Muscle of leg (tissue), 11 donors: Measurements from ENCODE around the gene TRIP13. TPM values are rescaled to one million over a fixed set of nuclear protein-coding genes. Genes with fewer than 3 reads are reported as not detected.
"Not testable (repeated sequence)": the region's sequence is repeated elsewhere in the genome, so short reads cannot be mapped to it uniquely, and the experiment has no call there.

Source experiments
- DNase-seq: peaks from one replicate; pipeline ENCODE4 v3.0.0; 2013
- H3K27ac ChIP-seq: one replicate; pipeline ENCODE4 v1.5.1; 2013; ENCODE audit warnings: mild to moderate bottlenecking, low read length, control low read depth
- H3K27me3 ChIP-seq: one replicate; pipeline ENCODE4 v1.6.1; 2013; ENCODE audit warnings: low read length; ENCODE audit not compliant: control insufficient read depth, insufficient read depth
- H3K36me3 ChIP-seq: one replicate; pipeline ENCODE4 v1.6.1; 2013; ENCODE audit warnings: low read length; ENCODE audit not compliant: control insufficient read depth, insufficient read depth
- H3K4me1 ChIP-seq: one replicate; pipeline ENCODE4 v1.6.1; 2013; ENCODE audit warnings: low read length; ENCODE audit not compliant: control insufficient read depth, insufficient read depth
- H3K4me3 ChIP-seq: one replicate; pipeline ENCODE4 v1.5.1; 2013; ENCODE audit warnings: low read length, control low read depth
- H3K9me3 ChIP-seq: replicated peaks from 2 replicates; pipeline ENCODE4 v1.6.1; 2013; ENCODE audit warnings: low read depth, low read length; ENCODE audit not compliant: control insufficient read depth
- WGBS: methylation state at CpG from one replicate; pipeline ENCODE4 v1.1.5; 2013; ENCODE audit warnings: missing lambda C conversion rate; ENCODE audit not compliant: insufficient coverage; 5-methylcytosine and 5-hydroxymethylcytosine counted together
- polyA plus RNA-seq, 8 donors: library from polyadenylated mRNA; unstranded; fragments of 120-200 nt; gene quantifications; one replicate each; pipeline versions ENCODE4 v1.2.1 to v1.2.3, GENCODE V29; 2013; ENCODE audit warnings: inconsistent platforms in 1 of 8, low replicate concordance in 1 of 8; ENCODE audit not compliant: insufficient read length in 8 of 8, insufficient read depth in 1 of 8
- total RNA-seq: library from RNA; stranded (reverse); fragments of 120-200 nt; gene quantifications from one replicate; pipeline ENCODE4 v1.2.4, GENCODE V29; 2013

The TRIP13 gene
- total and polyA plus RNA-seq, 9 donors: 5.7 to 10.8 (median 8.1) TPM

DNA sequence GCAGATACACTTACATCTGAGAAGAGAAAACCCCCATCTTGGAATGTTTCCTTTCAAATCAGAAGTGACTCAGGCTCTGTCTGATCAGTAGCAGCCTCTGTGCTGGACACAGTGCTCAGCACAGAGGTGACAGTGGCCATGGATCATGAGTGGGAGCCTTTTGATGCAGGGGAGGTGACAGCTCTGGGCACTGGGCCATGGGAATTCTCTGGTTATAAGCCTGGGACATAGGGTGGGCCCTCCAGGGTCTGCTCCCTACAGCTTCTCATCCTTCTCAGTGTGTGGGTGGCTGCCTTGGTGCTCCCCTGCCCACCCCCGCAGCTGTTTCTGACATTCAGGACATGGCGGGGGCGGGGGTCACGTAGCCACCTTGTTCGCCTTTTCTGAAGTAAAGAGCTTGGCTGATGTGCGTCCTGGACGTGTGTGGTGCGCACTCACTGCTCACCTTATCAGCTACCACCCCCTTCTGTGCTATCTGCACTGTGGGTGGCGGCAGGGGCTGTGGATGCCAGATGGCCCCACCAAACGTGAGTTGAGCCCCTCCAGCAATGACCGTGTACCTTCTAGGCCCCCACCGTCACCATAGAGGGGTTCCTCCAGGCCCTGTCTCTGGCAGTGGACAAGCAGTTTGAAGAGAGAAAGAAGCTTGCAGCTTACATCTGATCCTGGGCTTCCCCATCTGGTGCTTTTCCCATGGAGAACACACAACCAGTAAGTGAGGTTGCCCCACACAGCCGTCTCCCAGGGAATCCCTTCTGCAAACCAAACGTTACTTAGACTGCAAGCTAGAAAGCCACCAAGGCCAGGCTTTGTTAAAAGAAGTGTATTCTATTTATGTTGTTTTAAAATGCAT lies 24.0 kb downstream of the TRIP13 start:
- Histone ChIP-seq H3K36me3 (peaks cover 30% of the 10 kb centered on the region), H3K9me3 (no peaks in the 10 kb centered on the region), H3K4me3 (no peak overlapping the region), H3K27me3 (no peaks in the 10 kb centered on the region), H3K27ac (no peak overlapping the region), H3K4me1 (no peaks in the 10 kb centered on the region)
- 96% methylated on average over 7 of the region's 14 CpGs for WGBS
- no peak for DNase-seq

DNA sequence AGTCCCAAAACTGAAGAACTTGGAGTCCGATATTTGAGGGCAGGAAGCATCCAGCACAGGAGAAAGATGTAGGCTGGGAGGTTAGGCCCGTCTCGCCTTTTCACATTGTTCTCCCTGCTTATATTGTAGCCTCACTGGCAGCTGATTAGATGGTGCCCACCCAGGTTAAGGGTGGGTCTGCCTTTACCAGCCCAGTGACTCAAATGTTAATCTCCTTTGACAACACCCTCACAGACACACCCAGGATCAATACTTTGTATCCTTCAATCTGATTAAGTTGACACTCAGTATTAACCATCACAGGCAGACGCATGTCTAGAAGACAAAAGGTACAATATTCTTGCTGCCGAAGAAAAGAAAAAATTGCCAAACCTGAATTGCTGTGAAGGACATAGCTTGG lies 26.0 kb downstream of the TRIP13 start:
- not testable (repeated sequence) for DNase-seq, H3K27me3 ChIP-seq, H3K9me3 ChIP-seq, H3K4me1 ChIP-seq, H3K27ac ChIP-seq, H3K4me3 ChIP-seq
- H3K36me3 ChIP-seq: peaks cover 27% of the 10 kb centered on the region
- WGBS: 93% methylated on average over 3 of the region's 5 CpGs

DNA sequence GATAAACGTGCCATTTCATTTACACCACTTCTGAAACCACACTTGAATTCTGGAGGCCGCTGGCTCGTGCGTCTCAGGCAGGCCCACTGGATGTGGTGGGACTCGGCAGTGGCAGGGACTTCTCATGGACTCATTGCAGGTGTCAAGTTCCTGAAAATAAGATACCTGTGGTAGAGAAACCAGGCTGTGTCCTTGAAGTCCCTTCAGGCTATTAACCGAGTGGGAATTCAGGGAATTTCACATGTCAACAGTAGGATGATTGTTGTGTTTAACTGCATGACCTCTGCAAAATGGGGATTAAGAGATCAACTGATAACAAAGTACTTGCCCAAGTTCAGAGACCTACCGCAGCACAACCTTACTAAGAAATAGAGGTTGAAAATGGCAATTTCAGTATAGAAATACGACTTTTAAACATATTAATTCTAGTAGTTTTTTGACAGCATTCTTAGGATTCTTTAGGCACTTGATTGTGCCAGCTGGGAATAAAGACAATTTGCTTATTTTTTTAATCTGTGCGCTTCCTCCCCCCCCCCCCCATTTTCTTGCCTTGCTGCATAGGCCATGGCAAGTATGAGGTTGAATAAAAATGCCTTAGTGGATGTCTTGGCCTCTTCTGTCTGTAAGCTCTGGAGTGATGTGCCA lies 26.8 kb downstream of the TRIP13 start:
- peaks cover 1% of the 10 kb centered on the region for H3K27me3 ChIP-seq
- no peaks in the 10 kb centered on the region for H3K9me3 ChIP-seq
- 69% methylated on average over 3 of the region's 9 CpGs for WGBS
- H3K36me3 ChIP-seq: peaks cover 24% of the 10 kb centered on the region
- no peak for DNase-seq
- no peak overlapping the region for H3K27ac ChIP-seq
- H3K4me1 ChIP-seq: no peaks in the 10 kb centered on the region
- no peak overlapping the region for H3K4me3 ChIP-seq

DNA sequence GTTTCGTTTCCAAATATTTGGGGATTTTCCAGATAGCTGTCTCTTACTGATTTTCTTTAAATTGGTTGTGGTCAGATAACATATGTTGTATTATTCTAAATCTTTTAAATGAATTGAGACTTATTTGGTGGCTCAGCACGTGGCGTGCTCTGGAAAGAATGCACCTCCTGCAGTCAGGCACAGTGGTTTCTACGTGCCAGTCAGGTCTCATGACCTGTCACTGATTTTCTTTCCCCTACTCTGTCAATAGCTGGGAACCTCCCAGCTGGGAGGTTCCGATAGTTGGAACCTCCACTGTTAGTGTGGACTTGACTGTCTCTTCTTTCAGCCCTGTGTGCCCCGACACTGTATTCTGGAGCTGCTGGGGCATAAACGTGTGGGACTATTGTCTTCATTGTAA lies 27.6 kb downstream of the TRIP13 start:
- WGBS: 87% methylated on average over 3 of the region's 7 CpGs

DNA sequence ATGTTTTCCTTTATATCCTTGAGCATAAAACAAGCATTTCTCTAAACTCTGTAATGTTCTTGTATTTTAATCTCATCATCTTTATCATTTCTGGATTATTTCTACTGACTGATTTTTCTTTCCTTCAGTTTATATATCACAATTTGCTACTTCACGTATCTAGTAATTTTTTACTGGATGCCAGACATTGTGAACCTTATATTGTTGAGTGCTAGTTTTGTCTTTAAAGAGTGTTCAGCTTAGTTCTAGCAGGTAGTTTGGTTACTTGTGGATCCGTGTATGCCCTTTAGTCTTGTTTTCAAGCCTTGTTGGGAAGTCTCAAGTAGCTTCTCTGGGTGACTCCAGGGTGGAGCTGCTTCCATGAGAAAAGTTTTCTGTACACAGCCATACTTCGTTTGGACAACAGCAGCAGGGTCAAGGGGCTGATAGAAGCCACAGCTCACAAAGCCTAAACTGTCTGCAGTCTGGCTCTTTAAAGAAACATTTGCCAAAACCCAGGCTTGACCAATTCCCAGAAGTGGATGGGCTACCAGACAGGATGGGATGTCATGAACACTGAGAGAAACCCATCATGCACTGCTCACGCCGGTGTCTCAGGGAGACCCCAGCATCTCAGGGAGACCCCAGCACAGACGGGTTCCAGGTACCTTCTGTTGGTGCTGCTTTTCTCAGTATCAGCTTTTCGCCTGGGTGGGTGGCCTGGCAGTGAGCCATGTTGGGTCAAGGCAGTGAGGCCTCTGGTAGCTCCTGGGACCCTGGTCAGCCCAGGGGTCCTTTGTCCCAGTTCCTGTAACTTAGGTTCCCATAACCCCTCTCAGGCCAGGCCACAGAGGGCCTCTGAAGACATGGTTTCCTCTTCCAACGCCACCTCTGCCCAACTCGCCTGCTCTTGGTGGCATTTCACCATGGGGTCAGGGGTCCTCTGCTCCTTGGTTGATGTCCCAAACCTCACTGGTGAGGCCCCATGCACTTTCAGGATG lies 29.1 kb downstream of the TRIP13 start:
- Histone ChIP-seq H3K4me1 (peaks cover 5% of the 10 kb centered on the region), H3K9me3 (no peaks in the 10 kb centered on the region), H3K27ac (no peak overlapping the region), H3K4me3 (no peak overlapping the region), H3K27me3 (peaks cover 10% of the 10 kb centered on the region), H3K36me3 (peaks cover 3% of the 10 kb centered on the region)
- DNase-seq: no peak
- 84% methylated on average over 8 of the region's 9 CpGs for WGBS

More for the DNA sequence above, 27.6 kb downstream of the TRIP13 start:
- no peaks in the 10 kb centered on the region for H3K4me1 ChIP-seq
- H3K4me3 ChIP-seq: no peak overlapping the region
- H3K36me3 ChIP-seq: peaks cover 16% of the 10 kb centered on the region
- H3K27me3 ChIP-seq: peaks cover 3% of the 10 kb centered on the region
- no peaks in the 10 kb centered on the region for H3K9me3 ChIP-seq
- DNase-seq: no peak
- no peak overlapping the region for H3K27ac ChIP-seq

DNA sequence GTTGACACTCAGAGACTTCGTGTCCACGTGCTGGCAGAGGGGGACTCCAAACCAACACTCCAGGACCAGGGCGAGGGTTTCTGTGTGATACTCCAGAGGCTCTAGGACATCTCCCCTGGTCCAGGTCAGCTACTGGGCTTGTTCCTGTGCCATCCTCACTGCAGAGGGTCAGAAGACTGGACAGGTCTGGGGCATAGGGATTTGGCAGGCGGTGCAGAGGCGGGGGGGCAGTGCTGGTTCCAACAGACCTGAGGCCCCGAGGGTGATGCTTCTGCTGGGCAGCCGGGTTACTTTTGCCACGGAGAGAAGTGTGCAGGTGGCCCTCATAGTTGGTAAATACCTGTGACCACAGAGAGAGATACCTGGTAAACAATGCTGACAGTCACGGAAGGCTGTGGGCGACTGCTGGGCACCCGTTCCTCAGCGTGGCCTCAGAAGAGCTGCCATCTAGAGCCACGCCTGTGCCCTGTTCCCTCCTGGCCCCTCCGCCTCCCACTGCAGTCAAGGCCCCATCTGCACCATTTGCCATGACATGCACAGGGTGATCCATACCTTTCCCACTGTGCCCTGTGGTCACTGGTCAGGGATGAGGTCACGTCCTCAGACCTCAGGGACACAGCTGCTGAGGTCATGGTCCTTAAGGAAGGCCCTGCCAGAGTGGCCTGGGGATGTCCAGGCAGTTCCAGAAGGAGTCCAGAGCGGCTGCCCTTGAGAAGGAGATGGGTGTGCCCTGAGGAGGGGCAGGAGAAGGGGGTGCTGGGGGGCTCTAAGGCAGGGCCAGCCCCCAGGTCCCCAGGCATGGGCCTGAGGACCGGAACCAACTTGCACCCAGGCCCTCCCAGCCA lies 30.0 kb downstream of the TRIP13 start:
- Histone ChIP-seq H3K4me3 (no peak overlapping the region), H3K9me3 (no peaks in the 10 kb centered on the region), H3K36me3 (no peaks in the 10 kb centered on the region), H3K4me1 (peaks cover 6% of the 10 kb centered on the region), H3K27ac (no peak overlapping the region), H3K27me3 (peaks cover 11% of the 10 kb centered on the region)
- 93% methylated on average over 12 of the region's 17 CpGs for WGBS
- no peak for DNase-seq

DNA sequence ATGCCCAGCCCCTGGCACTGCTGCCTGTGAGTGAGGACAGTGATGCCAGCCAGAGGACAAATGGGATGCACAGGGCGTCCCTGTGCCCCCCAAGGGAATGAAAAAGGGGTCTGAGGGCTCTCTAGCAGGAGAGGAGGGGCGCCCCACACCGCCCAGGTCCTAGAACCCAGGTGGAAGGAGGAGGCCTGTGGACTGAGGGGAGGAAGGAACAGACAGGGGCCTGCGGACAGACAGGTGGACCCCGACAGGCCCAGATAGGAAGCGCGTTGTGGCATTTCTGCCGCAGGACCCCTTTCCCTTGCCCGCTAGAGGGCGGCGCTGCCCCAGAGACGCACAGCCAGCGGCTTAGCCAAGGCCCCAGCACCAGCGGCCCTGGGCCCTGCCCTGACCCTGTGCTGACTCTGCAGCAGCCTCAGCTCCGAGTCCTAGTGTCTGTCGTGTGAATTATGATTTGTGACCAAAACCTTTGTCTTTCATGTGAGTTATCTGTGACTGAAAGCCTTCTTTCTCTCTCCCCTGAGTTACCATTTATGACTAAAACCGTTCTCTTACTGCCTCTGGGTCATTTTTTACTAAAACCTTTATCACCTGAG lies 30.7 kb downstream of the TRIP13 start:
- Histone ChIP-seq H3K4me3 (no peak overlapping the region), H3K4me1 (peaks cover 6% of the 10 kb centered on the region), H3K36me3 (no peaks in the 10 kb centered on the region), H3K27me3 (peaks cover 11% of the 10 kb centered on the region), H3K9me3 (no peaks in the 10 kb centered on the region), H3K27ac (no peak overlapping the region)
- WGBS: 8% methylated on average over 12 of the region's 17 CpGs
- peak; percentile 77 for DNase-seq

DNA sequence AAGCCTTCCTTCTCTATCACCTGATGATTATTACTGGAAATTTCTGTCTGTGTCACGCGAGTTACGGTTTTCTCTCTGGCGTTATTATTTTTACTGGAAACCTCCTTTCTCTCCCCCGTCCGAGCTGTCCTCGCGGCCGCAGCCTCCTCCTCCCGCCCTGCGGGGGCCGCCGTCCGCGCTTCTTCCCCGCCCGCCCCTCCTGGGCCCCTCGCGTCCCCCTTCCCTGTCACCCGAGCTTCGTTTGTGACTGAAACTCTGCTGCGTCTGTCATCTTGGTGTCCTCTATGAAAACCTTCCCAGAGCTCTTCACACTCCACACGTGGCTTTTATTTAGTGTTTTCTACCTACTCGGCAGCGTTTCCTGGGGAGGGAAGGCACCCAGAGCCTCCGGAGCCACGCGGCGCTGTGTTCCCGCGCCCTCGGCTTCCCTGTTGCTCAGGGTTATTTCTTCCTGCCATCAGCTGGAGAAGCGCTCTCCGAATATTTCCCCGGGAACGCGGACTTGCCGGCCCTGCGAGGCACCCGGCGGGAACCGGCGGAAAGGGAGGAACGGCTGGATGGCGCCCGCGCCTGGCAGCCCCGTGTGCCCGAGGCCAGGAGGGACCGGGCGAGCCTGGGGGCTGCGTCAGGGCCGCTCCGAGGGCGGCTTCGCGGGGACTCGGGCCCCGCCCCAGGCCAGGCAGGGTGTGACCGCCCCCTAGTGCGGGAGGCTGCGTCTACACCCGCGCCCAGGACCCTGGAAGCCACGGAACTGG lies 33.9 kb downstream of the TRIP13 start:
- WGBS: 2% methylated on average over 65 of the region's 65 CpGs
- no peaks in the 10 kb centered on the region for H3K9me3 ChIP-seq
- peaks cover 11% of the 10 kb centered on the region for H3K27me3 ChIP-seq
- peaks cover 6% of the 10 kb centered on the region for H3K4me1 ChIP-seq
- no peaks in the 10 kb centered on the region for H3K36me3 ChIP-seq
- H3K27ac ChIP-seq: no peak overlapping the region
- DNase-seq: peak; percentile 52
- peak overlapping the region; percentile 33 for H3K4me3 ChIP-seq
